BE2C (cell line): ENCODE results near the gene ZNF518B.

Source experiments
- DNase-seq: peaks from one replicate; pipeline ENCODE4 v3.0.0-alpha.2; 2020
- H3K27me3 ChIP-seq: fragments of 250-450 bp; sonication (Bioruptor Pico); 2 replicates; pipeline ENCODE4 v1.5.1; 2020; ENCODE audit warnings: mild to moderate bottlenecking
- H3K36me3 ChIP-seq: fragments of 250-450 bp; sonication (Bioruptor Pico); 2 replicates; pipeline ENCODE4 v1.5.1; 2020; ENCODE audit warnings: mild to moderate bottlenecking
- H3K4me1 ChIP-seq: fragments of 250-450 bp; sonication (Bioruptor Pico); 2 replicates; pipeline ENCODE4 v1.5.1; 2020
- H3K4me3 ChIP-seq: 2 replicates; pipeline ENCODE4 v1.5.1; 2011; ENCODE audit warnings: low read depth, low read length
- H3K9me3 ChIP-seq: fragments of 250-450 bp; sonication (Bioruptor Pico); 2 replicates; pipeline ENCODE4 v1.5.1; 2020
- TF ChIP-seq, protein P1 (sequence below): IDR thresholded peaks from 2 replicates; pipeline ENCODE4 v1.5.1; 2012; ENCODE audit warnings: mild to moderate bottlenecking, low read depth, low read length

Gene ZNF518B

DNA sequence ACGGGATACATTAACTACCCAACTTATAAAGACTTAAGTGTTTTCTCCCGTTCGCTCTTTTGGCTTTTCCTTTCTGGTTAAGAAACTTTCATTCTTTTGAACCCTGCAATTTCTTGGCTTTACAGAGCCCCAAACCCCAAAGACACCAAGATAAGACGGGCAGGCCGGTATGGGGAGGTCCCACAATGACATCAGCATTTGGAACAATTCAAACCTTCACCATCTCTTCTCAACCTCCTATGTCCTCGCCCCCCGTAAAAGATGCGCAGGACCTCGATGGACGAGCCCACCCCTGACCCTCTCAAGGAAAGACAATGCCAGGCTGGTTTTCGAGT is 999 bp downstream of the ZNF518B start:
- Histone ChIP-seq H3K9me3 (peaks cover 3% of the 10 kb centered on the region), H3K4me3 (peak overlapping the region; percentile 16; the same call in 1 of the 2 replicates), H3K36me3 (no peaks in the 10 kb centered on the region), H3K27me3 (no peaks in the 10 kb centered on the region), H3K4me1 (no peaks in the 10 kb centered on the region)
- TF ChIP-seq, protein P1, sequence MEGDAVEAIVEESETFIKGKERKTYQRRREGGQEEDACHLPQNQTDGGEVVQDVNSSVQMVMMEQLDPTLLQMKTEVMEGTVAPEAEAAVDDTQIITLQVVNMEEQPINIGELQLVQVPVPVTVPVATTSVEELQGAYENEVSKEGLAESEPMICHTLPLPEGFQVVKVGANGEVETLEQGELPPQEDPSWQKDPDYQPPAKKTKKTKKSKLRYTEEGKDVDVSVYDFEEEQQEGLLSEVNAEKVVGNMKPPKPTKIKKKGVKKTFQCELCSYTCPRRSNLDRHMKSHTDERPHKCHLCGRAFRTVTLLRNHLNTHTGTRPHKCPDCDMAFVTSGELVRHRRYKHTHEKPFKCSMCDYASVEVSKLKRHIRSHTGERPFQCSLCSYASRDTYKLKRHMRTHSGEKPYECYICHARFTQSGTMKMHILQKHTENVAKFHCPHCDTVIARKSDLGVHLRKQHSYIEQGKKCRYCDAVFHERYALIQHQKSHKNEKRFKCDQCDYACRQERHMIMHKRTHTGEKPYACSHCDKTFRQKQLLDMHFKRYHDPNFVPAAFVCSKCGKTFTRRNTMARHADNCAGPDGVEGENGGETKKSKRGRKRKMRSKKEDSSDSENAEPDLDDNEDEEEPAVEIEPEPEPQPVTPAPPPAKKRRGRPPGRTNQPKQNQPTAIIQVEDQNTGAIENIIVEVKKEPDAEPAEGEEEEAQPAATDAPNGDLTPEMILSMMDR: no peak
- no peak for DNase-seq

DNA sequence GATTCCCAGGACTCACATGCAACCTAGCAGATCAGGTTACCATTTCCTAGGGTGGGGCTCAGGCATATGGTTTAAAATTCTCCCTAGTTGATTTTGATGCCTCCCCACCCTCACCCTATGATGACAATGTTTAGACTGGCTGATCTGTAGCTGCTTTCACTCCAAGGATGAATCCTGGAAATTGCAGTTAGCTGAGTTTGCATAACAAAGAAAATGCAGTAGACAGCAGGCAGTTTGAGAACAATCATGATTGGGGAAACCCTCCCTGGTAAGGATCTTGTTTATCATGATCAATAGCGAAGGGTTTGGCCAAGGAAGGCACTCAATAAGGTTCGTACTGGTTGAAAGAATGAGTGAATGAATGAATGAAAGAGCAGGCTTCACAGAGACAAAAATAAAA is 2.1 kb downstream of the ZNF518B start:
- DNase-seq: no peak
- Histone ChIP-seq H3K9me3 (peaks cover 3% of the 10 kb centered on the region), H3K4me3 (no peak overlapping the region), H3K4me1 (no peaks in the 10 kb centered on the region), H3K27me3 (no peaks in the 10 kb centered on the region), H3K36me3 (no peaks in the 10 kb centered on the region)
- TF ChIP-seq, protein P1: no peak

DNA sequence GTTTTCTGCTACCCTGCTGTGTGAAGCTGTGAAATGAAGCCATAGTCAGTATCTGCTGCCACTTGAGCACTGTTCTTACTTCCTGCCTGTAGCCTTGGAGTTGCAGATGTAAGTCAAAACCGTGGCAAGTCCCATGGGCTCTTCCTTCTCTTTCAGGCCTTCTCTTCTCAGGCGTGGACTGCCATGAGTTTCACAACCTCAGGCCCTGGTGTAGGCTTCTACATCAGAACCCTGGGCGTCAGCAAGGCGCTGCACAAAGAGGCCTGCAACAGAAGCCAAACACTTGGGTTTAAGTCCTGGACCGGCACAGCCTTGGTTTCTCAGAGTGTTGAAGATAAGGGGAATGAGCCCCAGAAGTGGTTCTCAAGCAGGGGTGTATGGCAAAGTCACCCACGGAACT is 2.5 kb downstream of the ZNF518B start:
- no peaks in the 10 kb centered on the region for H3K4me1 ChIP-seq
- no peak for DNase-seq
- TF ChIP-seq, protein P1: no peak
- H3K27me3 ChIP-seq: no peaks in the 10 kb centered on the region
- no peaks in the 10 kb centered on the region for H3K36me3 ChIP-seq
- H3K4me3 ChIP-seq: no peak overlapping the region
- peaks cover 3% of the 10 kb centered on the region for H3K9me3 ChIP-seq

DNA sequence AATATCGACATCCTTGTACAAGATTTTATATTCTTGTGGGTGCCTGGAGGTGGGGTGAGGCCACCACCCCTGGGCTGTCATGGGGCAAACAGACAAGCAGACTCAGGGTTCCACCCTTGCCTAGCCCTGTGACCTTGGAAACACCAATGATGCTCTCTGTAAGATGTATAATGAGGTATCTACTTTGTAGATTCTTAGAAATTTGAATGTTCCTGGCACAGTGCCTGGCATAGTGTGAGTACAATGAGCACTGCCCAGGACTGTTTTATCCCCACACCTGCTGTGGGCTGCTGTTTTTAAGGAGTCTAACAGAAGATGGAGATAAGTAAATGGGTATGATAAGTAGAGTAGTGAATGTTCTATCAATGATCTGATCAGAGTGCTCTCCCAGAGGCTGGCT is 3.1 kb downstream of the ZNF518B start:
- DNase-seq: no peak
- no peak overlapping the region for H3K4me3 ChIP-seq
- peaks cover 3% of the 10 kb centered on the region for H3K9me3 ChIP-seq
- TF ChIP-seq, protein P1: no peak
- no peaks in the 10 kb centered on the region for H3K4me1 ChIP-seq
- no peaks in the 10 kb centered on the region for H3K36me3 ChIP-seq
- H3K27me3 ChIP-seq: no peaks in the 10 kb centered on the region

DNA sequence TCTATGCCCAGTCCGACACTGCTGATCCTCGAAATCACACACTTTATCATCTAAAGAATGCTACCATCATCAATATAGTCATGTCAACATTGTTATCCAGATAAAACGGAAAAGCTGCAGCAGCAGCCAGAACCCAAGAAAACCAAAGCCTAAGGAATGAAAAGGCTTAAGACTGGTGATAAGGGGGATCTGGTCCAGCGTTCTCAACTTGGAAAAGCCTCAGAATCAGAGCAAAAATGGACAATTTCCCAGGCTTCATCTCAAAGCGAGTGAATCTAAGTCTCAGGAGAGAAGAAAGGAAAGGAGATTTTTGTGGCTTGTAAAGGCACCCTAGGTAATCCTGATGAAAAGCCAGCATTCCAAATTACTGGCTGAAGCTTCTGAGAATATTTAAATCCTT is 8.2 kb downstream of the ZNF518B start:
- TF ChIP-seq, protein P1: no peak
- Histone ChIP-seq H3K4me3 (no peak overlapping the region), H3K27me3 (no peaks in the 10 kb centered on the region), H3K9me3 (no peaks in the 10 kb centered on the region), H3K36me3 (no peaks in the 10 kb centered on the region), H3K4me1 (no peaks in the 10 kb centered on the region)
- no peak for DNase-seq

DNA sequence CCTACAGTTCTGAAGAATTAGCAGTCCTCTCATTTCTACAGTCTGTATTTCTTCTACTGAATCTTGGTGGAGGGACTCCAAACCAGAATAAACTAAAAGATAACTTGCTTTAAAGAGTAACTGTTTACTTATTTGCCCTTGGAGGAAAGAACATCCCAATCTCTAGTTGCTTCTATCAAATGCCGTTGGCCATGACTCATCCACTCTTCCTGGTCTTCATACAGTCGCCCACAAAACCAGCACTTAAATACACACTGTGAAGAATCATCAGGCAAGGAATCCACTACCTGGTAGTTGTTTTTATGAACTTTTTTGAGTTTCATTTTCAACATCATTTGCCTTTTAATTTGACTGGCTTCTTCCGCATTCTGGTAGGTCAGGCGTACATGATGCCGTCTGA is 14.2 kb downstream of the ZNF518B start:
- H3K36me3 ChIP-seq: no peaks in the 10 kb centered on the region
- DNase-seq: no peak
- TF ChIP-seq, protein P1: no peak

More for the DNA sequence above, 14.2 kb downstream of the ZNF518B start:
- Histone ChIP-seq H3K4me1 (no peaks in the 10 kb centered on the region), H3K9me3 (no peaks in the 10 kb centered on the region), H3K27me3 (no peaks in the 10 kb centered on the region), H3K4me3 (no peak overlapping the region)
